ENCODE data around the gene GPX2. TPM values are rescaled to one million over a fixed set of nuclear protein-coding genes. Genes with fewer than 3 reads are reported as not detected.

The GPX2 gene
- total and polyA plus RNA-seq, 12 donors = 0.31 to 1.4 (median 0.55) TPM; not detected in 8

- TF ChIP-seq CTCF (IDR thresholded peaks at IDR 0.05) (no peak), POLR2A (IDR thresholded peaks at IDR 0.05) (no peak)
- Histone ChIP-seq H3K9me3 (replicated peaks in 1 of 3) (no peaks in the 10 kb centered on the region), H3K4me3 (no peak overlapping the region), H3K27ac (no peak overlapping the region), H3K27me3 (no peaks in the 10 kb centered on the region), H3K4me1 (replicated peaks in 1 of 2) (peaks cover 9 to 37% of the 10 kb centered on the region in 2 donors), H3K36me3 (replicated peaks in 1 of 2) (no peaks in the 10 kb centered on the region)
- DNase-seq = peak in 2 of 7 donors; percentile 10 to 46
- intact Hi-C loops (cut with DNase I) = no loop called here
- 91 to 98% (median 96%) methylated on average over 3 of the region's 3 CpGs for WGBS, 4 donors
Observed at GRCh38 chr14:64940336-64940910, 2.1 kb downstream of the GPX2 start.

GRCh38 chr14:64939817-64940190 lies 2.7 kb downstream of the GPX2 start:
- Histone ChIP-seq H3K27me3 (no peaks in the 10 kb centered on the region), H3K36me3 (replicated peaks in 1 of 2) (no peaks in the 10 kb centered on the region), H3K27ac (no peak overlapping the region), H3K4me3 (no peak overlapping the region), H3K4me1 (replicated peaks in 1 of 2) (peaks cover 14 to 43% of the 10 kb centered on the region in 2 donors), H3K9me3 (replicated peaks in 1 of 3) (no peaks in the 10 kb centered on the region)
- WGBS, 4 donors = 37 to 50% (median 41%) methylated on average over 3 of the region's 3 CpGs
- peak in 6 of 7 donors; percentile 17 to 66 (median 56) for DNase-seq
- TF ChIP-seq POLR2A (IDR thresholded peaks at IDR 0.05) (no peak), CTCF (IDR thresholded peaks at IDR 0.05) (no peak)
- intact Hi-C loops (cut with DNase I) = no loop called here

- intact Hi-C loops (cut with DNase I) = no loop called here
- H3K27ac ChIP-seq = no peak overlapping the region
- peaks cover 20 to 49% of the 10 kb centered on the region in 2 donors for H3K4me1 ChIP-seq (replicated peaks in 1 of 2)
- peak in 1 of 7 donors; percentile 35 for DNase-seq
- H3K4me3 ChIP-seq = no peak overlapping the region
- no peaks in the 10 kb centered on the region for H3K36me3 ChIP-seq (replicated peaks in 1 of 2)
- TF ChIP-seq POLR2A (IDR thresholded peaks at IDR 0.05) (no peak), CTCF (IDR thresholded peaks at IDR 0.05) (no peak)
- H3K9me3 ChIP-seq (replicated peaks in 1 of 3) = no peaks in the 10 kb centered on the region
- H3K27me3 ChIP-seq = no peaks in the 10 kb centered on the region
- 88 to 93% (median 93%) methylated on average over 17 of the region's 17 CpGs for WGBS, 4 donors
Observed at GRCh38 chr14:64938972-64939816, 3.4 kb downstream of the GPX2 start.

GRCh38 chr14:64937821-64938193 lies 4.7 kb downstream of the GPX2 start:
- no peaks in the 10 kb centered on the region for H3K27me3 ChIP-seq
- H3K27ac ChIP-seq = peak overlapping the region in 2 of 5 donors; percentile 2 to 45
- no peak overlapping the region for H3K4me3 ChIP-seq
- no peaks in the 10 kb centered on the region for H3K9me3 ChIP-seq (replicated peaks in 1 of 3)
- peaks cover 0 to 3% of the 10 kb centered on the region in 2 donors for H3K36me3 ChIP-seq (replicated peaks in 1 of 2)
- TF ChIP-seq CTCF (IDR thresholded peaks at IDR 0.05) = peak; percentile 14 to 47 (median 44)
- no peak for TF ChIP-seq POLR2A (IDR thresholded peaks at IDR 0.05)
- 58 to 67% (median 62%) methylated on average over 1 of the region's 1 CpG for WGBS, 4 donors
- DNase-seq = peak in 2 of 7 donors; percentile 7 to 46
- intact Hi-C loops (cut with DNase I) = no loop called here
- peaks cover 22 to 53% of the 10 kb centered on the region in 2 donors for H3K4me1 ChIP-seq (replicated peaks in 1 of 2)
